Fibroblast of pulmonary artery (primary cell): ENCODE data around the gene AVEN.

Experiments used
- DNase-seq: peaks from one replicate; pipeline ENCODE4 v3.0.0-alpha.2; 2010; ENCODE audit warnings: low read depth
- H3K4me3 ChIP-seq: replicated peaks from 2 replicates; pipeline ENCODE4 v1.5.1; 2011; ENCODE audit warnings: low read depth, mild to moderate bottlenecking, control low read depth, low read length, moderate library complexity
- CTCF ChIP-seq: IDR thresholded peaks from 2 replicates; pipeline ENCODE4 v1.5.1; 2011; ENCODE audit warnings: mild to moderate bottlenecking, control low read depth, low read length, inconsistent platforms; ENCODE audit errors: missing control alignments

Gene AVEN

GRCh38 chr15:33864360-33865075 lies 174.5 kb downstream of the AVEN start:
- no peak for DNase-seq
- no peak overlapping the region for H3K4me3 ChIP-seq
- no peak for TF ChIP-seq CTCF

- peak; percentile 53 for DNase-seq
- TF ChIP-seq CTCF = no peak
- H3K4me3 ChIP-seq = no peak overlapping the region
Observed at GRCh38 chr15:33860754-33861153, 178.2 kb downstream of the AVEN start.

- no peak for DNase-seq
- no peak for TF ChIP-seq CTCF
- no peak overlapping the region for H3K4me3 ChIP-seq
Observed at GRCh38 chr15:33859992-33860545, 178.9 kb downstream of the AVEN start.

- no peak overlapping the region for H3K4me3 ChIP-seq
- no peak for DNase-seq
- no peak for TF ChIP-seq CTCF
Observed at GRCh38 chr15:33858836-33859235, 180.2 kb downstream of the AVEN start.

GRCh38 chr15:33857726-33858125 lies 181.3 kb downstream of the AVEN start:
- TF ChIP-seq CTCF = no peak
- H3K4me3 ChIP-seq = no peak overlapping the region
- DNase-seq = no peak

- no peak for TF ChIP-seq CTCF
- peak; percentile 73 for DNase-seq
- H3K4me3 ChIP-seq = no peak overlapping the region
Observed at GRCh38 chr15:33852570-33852969, 186.4 kb downstream of the AVEN start.

GRCh38 chr15:33852094-33852493 lies 186.9 kb downstream of the AVEN start:
- DNase-seq = peak; percentile 40
- no peak overlapping the region for H3K4me3 ChIP-seq
- TF ChIP-seq CTCF = no peak
